Karpas-422 (cell line): ENCODE results near the gene FASN. TPM values are rescaled to one million over a fixed set of nuclear protein-coding genes. Genes with fewer than 3 reads are reported as not detected.

ENCODE experiments used
- DNase-seq: peaks from one replicate; pipeline ENCODE4 v3.0.0-alpha.2; 2015
- H2AFZ ChIP-seq: fragments of 200-600 bp; sonication (generic); 2 replicates; pipeline ENCODE4 v1.6.1; 2014; ENCODE audit warnings: antibody characterized with exemption, low read length, mixed read lengths
- H3K27ac ChIP-seq: fragments of 200-600 bp; sonication (generic); 2 replicates; pipeline ENCODE4 v1.5.1; 2014; ENCODE audit warnings: mild to moderate bottlenecking, low read length, moderate library complexity
- H3K27me3 ChIP-seq: fragments of 200-600 bp; sonication (generic); 2 replicates; pipeline ENCODE4 v1.6.1; 2014; ENCODE audit warnings: low read length, mixed read lengths
- H3K36me3 ChIP-seq: fragments of 200-600 bp; sonication (generic); 2 replicates; pipeline ENCODE4 v1.6.1; 2014; ENCODE audit warnings: low read length, mixed read lengths; ENCODE audit not compliant: insufficient read depth
- H3K4me1 ChIP-seq: fragments of 200-600 bp; sonication (generic); 2 replicates; pipeline ENCODE4 v1.6.1; 2014; ENCODE audit warnings: mild to moderate bottlenecking, low read length, mixed read lengths
- H3K4me2 ChIP-seq: fragments of 200-600 bp; sonication (generic); 2 replicates; pipeline ENCODE4 v1.6.1; 2014; ENCODE audit warnings: low read length, low read depth, mild to moderate bottlenecking; ENCODE audit not compliant: poor library complexity, severe bottlenecking
- H3K4me3 ChIP-seq: fragments of 200-600 bp; sonication (generic); 2 replicates; pipeline ENCODE4 v1.5.1; 2014; ENCODE audit warnings: mild to moderate bottlenecking, antibody characterized with exemption, low read length, mixed read lengths
- H3K79me2 ChIP-seq: fragments of 200-600 bp; sonication (generic); 2 replicates; pipeline ENCODE4 v1.6.1; 2014; ENCODE audit warnings: mild to moderate bottlenecking, low read length, mixed read lengths
- H3K9ac ChIP-seq: fragments of 200-600 bp; sonication (generic); 2 replicates; pipeline ENCODE4 v1.6.0; 2014; ENCODE audit warnings: low read length
- H3K9me2 ChIP-seq: fragments of 200-600 bp; sonication (generic), shearing (Covaris generic); replicated peaks from 2 replicates; pipeline ENCODE4 v1.6.0; 2014; ENCODE audit warnings: mild to moderate bottlenecking, low read length, moderate library complexity; ENCODE audit not compliant: insufficient read depth
- H3K9me3 ChIP-seq: fragments of 300-700, 200-600 bp; sonication (generic); 2 replicates; pipeline ENCODE4 v1.6.1; 2014; ENCODE audit warnings: low read length, mixed read lengths
- H4K20me1 ChIP-seq: fragments of 200-600 bp; sonication (generic); 2 replicates; pipeline ENCODE4 v1.6.1; 2014; ENCODE audit warnings: mild to moderate bottlenecking, antibody characterized with exemption, low read length, low read depth; ENCODE audit not compliant: insufficient read depth
- total RNA-seq: library from RNA; depleted of rRNA; stranded (reverse); fragments of >200 nt; shearing (Covaris generic); gene quantifications from 2 replicates; pipeline ENCODE4 v1.2.3, GENCODE V29; 2014; ENCODE audit warnings: low replicate concordance

The FASN gene
- total RNA-seq, 1 experiment from 2014 or later = 94.1 TPM

- Histone ChIP-seq H3K79me2 (no peaks in the 10 kb centered on the region), H3K9me3 (no peaks in the 10 kb centered on the region), H3K27ac (0 out of 2 replicates have a peak overlapping the region, but pooled peaks have one; percentile 83), H3K4me2 (peak overlapping the region; percentile 81), H3K27me3 (no peaks in the 10 kb centered on the region), H3K9me2 (no peaks in the 10 kb centered on the region), H4K20me1 (no peaks in the 10 kb centered on the region), H2AFZ (no peak overlapping the region), H3K4me1 (peaks cover 27% of the 10 kb centered on the region), H3K4me3 (peak overlapping the region; percentile 71), H3K9ac (peak overlapping the region; percentile 85), H3K36me3 (no peaks in the 10 kb centered on the region)
- DNase-seq = peak; percentile 69
Observed at GRCh38 chr17:82107341-82107860, 9.4 kb upstream of the FASN start.

GRCh38 chr17:82106688-82107305 is 8.8 kb upstream of the FASN start:
- no peaks in the 10 kb centered on the region for H3K9me3 ChIP-seq
- H3K4me1 ChIP-seq = peaks cover 27% of the 10 kb centered on the region
- no peaks in the 10 kb centered on the region for H3K27me3 ChIP-seq
- peak overlapping the region; percentile 81 for H3K4me2 ChIP-seq
- no peaks in the 10 kb centered on the region for H3K79me2 ChIP-seq
- peak overlapping the region; percentile 83 for H3K27ac ChIP-seq
- peak overlapping the region; percentile 70; the same call in 1 of the 2 replicates for H2AFZ ChIP-seq
- DNase-seq = no peak
- H3K9ac ChIP-seq = peak overlapping the region; percentile 85
- H3K4me3 ChIP-seq = peak overlapping the region; percentile 71
- no peaks in the 10 kb centered on the region for H4K20me1 ChIP-seq
- no peaks in the 10 kb centered on the region for H3K36me3 ChIP-seq
- H3K9me2 ChIP-seq = no peaks in the 10 kb centered on the region

- Histone ChIP-seq H3K36me3 (no peaks in the 10 kb centered on the region), H3K27ac (peak overlapping the region; percentile 83), H3K9ac (peak overlapping the region; percentile 85), H3K27me3 (no peaks in the 10 kb centered on the region), H4K20me1 (no peaks in the 10 kb centered on the region), H3K4me2 (peak overlapping the region; percentile 81), H3K4me3 (peak overlapping the region; percentile 71), H2AFZ (peak overlapping the region; percentile 70; the same call in 1 of the 2 replicates), H3K79me2 (no peaks in the 10 kb centered on the region), H3K4me1 (peaks cover 32% of the 10 kb centered on the region), H3K9me2 (no peaks in the 10 kb centered on the region), H3K9me3 (no peaks in the 10 kb centered on the region)
- DNase-seq = peak; percentile 92
Observed at GRCh38 chr17:82105882-82106687, 8.0 kb upstream of the FASN start.

- peak overlapping the region; percentile 71 for H3K4me3 ChIP-seq
Observed at GRCh38 chr17:82105417-82105881, 7.4 kb upstream of the FASN start.

GRCh38 chr17:82104797-82105416 is 6.9 kb upstream of the FASN start:
- peak overlapping the region; percentile 71 for H3K4me3 ChIP-seq
- peak overlapping the region; percentile 81 for H3K4me2 ChIP-seq
- H2AFZ ChIP-seq = no peak overlapping the region
- no peaks in the 10 kb centered on the region for H3K9me2 ChIP-seq
- peaks cover 44% of the 10 kb centered on the region for H3K4me1 ChIP-seq
- no peaks in the 10 kb centered on the region for H3K9me3 ChIP-seq
- H3K9ac ChIP-seq = peak overlapping the region; percentile 85
- H3K27me3 ChIP-seq = no peaks in the 10 kb centered on the region
- H3K27ac ChIP-seq = peak overlapping the region; percentile 83; the same call in 1 of the 2 replicates
- H3K79me2 ChIP-seq = 0 out of 2 replicates have a peak, but pooled peaks cover under 1% of the 10 kb centered on the region
- no peaks in the 10 kb centered on the region for H4K20me1 ChIP-seq
- no peaks in the 10 kb centered on the region for H3K36me3 ChIP-seq
- no peak for DNase-seq

More at GRCh38 chr17:82105417-82105881, 7.4 kb upstream of the FASN start:
- Histone ChIP-seq H3K36me3 (no peaks in the 10 kb centered on the region), H3K27me3 (no peaks in the 10 kb centered on the region), H3K9me3 (no peaks in the 10 kb centered on the region), H3K79me2 (no peaks in the 10 kb centered on the region), H3K9me2 (no peaks in the 10 kb centered on the region), H2AFZ (no peak overlapping the region), H3K4me1 (peaks cover 39% of the 10 kb centered on the region), H3K9ac (peak overlapping the region; percentile 85), H3K27ac (peak overlapping the region; percentile 83), H4K20me1 (no peaks in the 10 kb centered on the region), H3K4me2 (peak overlapping the region; percentile 81)
- DNase-seq = peak; percentile 52

- Histone ChIP-seq H3K4me2 (no peak overlapping the region), H3K79me2 (peaks cover 11% of the 10 kb centered on the region)
Observed at GRCh38 chr17:82103553-82104451, 5.8 kb upstream of the FASN start.

DNA sequence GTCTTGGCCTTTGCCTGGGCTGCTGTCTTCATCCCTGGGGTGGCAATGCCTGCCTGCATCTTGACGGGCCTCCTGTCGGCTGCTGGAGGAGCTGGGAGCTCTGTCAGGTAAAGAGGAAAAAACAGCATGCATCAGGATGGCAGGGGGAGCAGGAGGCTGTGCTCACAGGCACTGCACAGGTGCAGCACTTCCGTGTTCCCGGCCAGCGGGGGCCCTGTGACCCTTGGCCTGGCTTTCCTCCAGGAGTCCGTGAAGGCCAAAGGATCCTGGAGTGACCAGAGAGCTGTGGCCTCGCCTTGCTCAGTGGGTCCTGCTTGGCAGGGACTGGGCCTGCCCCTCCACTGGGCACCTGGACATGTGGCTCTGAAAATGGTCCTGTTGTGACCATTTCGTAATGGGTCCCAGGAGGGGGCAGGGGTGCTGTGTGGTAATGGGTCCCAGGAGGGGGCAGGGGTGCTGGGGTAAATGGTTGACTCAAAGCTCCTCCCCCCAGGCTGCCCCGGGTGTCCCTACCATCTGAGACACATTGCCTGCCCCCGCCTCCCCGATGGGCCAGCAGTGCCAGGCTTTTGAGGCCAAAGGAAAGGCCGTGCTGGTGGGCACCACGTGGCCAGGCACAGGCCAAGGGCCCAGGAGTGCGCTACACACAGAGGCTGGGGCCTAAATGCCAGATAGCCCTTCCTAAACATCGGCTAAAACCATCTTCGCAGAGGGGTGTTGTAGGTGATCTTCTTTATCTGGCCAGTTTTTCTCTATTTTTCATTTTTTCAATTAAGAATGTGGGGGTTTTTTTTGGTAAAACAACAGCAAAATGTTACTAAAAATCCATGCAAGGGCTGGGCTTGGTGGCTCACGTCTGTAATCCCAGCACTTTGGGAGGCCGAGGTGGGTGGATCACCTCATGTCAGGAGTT is 4.0 kb upstream of the FASN start:
- no peak overlapping the region; the same call in 1 of the 2 replicates for H3K9ac ChIP-seq
- H4K20me1 ChIP-seq = peaks cover 2% of the 10 kb centered on the region
- peaks cover 21% of the 10 kb centered on the region for H3K79me2 ChIP-seq
- no peak overlapping the region for H2AFZ ChIP-seq
- H3K4me2 ChIP-seq = no peak overlapping the region
- peaks cover 50% of the 10 kb centered on the region for H3K4me1 ChIP-seq
- H3K36me3 ChIP-seq = no peaks in the 10 kb centered on the region
- H3K27ac ChIP-seq = no peak overlapping the region
- DNase-seq = no peak
- no peaks in the 10 kb centered on the region for H3K9me3 ChIP-seq
- H3K9me2 ChIP-seq = no peaks in the 10 kb centered on the region
- no peak overlapping the region for H3K4me3 ChIP-seq
- no peaks in the 10 kb centered on the region for H3K27me3 ChIP-seq

More at GRCh38 chr17:82103553-82104451, 5.8 kb upstream of the FASN start:
- peaks cover 55% of the 10 kb centered on the region for H3K4me1 ChIP-seq
- no peaks in the 10 kb centered on the region for H4K20me1 ChIP-seq
- no peaks in the 10 kb centered on the region for H3K36me3 ChIP-seq
- H3K4me3 ChIP-seq = no peak overlapping the region
- no peak overlapping the region for H2AFZ ChIP-seq
- H3K9ac ChIP-seq = no peak overlapping the region
- no peaks in the 10 kb centered on the region for H3K9me3 ChIP-seq
- no peaks in the 10 kb centered on the region for H3K9me2 ChIP-seq
- no peak for DNase-seq
- no peak overlapping the region for H3K27ac ChIP-seq
- no peaks in the 10 kb centered on the region for H3K27me3 ChIP-seq
